GM21381 (cell line): ENCODE results near the gene RUFY4.
A peak's percentile ranks its signal among the peaks of the same experiment; 100 is the strongest.

Experiments
- ATAC-seq: cut with Tn5 transposase; IDR thresholded peaks from one replicate; pipeline ENCODE4 v1.9.1; 2021; ENCODE audit warnings: mild to moderate bottlenecking, moderate library complexity; ENCODE audit not compliant: unreplicated experiment

Gene RUFY4, protein sequence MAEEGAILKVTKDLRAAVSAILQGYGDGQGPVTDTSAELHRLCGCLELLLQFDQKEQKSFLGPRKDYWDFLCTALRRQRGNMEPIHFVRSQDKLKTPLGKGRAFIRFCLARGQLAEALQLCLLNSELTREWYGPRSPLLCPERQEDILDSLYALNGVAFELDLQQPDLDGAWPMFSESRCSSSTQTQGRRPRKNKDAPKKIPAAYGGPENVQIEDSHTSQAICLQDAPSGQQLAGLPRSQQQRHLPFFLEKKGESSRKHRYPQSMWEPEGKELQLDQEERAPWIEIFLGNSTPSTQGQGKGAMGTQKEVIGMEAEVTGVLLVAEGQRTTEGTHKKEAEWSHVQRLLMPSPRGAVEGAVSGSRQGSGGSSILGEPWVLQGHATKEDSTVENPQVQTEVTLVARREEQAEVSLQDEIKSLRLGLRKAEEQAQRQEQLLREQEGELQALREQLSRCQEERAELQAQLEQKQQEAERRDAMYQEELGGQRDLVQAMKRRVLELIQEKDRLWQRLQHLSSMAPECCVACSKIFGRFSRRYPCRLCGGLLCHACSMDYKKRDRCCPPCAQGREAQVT

DNA sequence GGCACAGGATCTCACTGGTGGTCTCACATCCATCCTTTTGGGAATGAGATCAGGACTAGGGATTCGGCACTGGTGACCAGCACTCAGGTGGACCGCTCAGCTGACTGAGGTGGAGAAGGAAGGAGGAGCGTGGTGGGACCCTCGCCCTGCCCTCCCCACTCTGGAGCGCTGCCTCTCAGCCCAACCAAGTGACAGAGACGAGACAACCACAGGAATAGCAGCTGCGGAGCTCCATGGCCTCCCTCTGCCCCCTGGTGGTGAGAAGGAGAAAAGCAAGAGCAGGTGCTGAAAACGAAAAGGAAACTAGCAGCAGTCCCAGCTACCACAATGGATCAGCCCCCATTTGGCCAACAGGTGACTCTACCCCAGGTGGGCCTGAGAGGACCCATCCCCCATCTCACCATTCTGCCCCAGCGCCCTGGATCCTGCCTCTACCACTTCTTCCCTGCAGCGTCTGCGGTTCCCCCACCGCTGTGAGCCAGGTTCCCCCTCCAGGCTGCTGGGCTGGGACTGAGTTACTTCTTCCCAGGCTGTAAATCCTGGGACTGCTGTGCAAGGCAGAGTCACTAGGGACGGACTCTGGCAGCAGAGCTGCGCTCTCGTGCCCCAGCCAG lies at the start of gene RUFY4:
RUFY4 (plus strand) TSS at position 533 of the 614 bp plus-strand sequence. CDS start 1,353 bp downstream, outside the sequence.
- peak; percentile 80 for ATAC-seq

DNA sequence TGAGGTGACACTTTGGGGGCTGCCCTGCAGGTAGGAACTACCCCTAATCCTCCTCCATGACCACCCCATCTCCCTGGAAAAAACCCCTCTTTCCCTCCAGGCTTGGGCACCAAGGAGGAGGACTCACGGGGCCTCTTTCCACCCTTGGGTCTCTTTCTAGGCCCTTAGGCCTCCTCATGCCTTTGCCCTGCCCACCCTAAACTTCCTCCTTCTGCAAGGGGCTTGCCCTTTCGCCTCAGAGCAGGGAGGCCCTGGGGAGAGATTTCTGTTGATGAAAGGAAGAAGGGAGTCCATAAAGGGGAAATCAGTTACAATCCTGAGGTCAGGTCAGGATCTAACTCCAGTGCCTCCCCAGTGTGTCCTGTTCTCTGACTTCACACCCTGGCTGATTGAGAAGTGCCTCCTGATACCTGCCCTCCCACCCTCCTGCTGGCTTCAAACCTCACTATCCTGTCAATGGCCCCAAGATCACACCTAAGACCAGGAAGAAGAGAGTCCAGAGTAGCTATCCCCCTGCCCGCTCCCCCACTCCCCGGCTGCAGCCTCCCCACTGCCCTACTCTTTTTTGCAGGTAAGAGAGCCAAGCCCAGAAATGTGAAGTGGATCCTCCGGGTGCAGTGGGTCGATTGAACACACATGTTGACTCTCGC lies 49.5 kb upstream of the RUFY4 start:
- ATAC-seq, result no peak

DNA sequence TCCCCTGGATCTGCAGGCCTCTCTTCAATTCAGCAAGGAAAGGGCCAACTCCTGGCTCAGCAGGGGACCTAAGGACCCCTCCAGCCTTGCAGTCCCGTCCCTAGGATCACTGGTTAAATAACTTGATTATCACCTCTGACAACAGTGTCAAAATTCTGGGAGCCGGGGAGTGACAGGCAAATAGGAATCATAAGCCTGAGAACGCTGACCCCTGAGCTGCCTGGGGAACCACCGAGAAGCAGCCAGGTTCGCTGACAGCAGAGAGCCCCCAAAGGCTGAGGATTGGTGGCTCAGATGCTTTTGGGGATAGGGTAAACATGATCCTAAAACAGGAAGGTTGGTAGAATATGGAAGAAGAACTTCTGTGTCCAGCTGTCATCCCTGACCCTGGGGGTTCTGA lies 48.8 kb upstream of the RUFY4 start:
- no peak for ATAC-seq

- ATAC-seq, result no peak
Observed at GRCh38 chr2:218020966-218021535, 48.0 kb upstream of the RUFY4 start.

- no peak for ATAC-seq
Observed at GRCh38 chr2:218021536-218022071, 47.4 kb upstream of the RUFY4 start.

DNA sequence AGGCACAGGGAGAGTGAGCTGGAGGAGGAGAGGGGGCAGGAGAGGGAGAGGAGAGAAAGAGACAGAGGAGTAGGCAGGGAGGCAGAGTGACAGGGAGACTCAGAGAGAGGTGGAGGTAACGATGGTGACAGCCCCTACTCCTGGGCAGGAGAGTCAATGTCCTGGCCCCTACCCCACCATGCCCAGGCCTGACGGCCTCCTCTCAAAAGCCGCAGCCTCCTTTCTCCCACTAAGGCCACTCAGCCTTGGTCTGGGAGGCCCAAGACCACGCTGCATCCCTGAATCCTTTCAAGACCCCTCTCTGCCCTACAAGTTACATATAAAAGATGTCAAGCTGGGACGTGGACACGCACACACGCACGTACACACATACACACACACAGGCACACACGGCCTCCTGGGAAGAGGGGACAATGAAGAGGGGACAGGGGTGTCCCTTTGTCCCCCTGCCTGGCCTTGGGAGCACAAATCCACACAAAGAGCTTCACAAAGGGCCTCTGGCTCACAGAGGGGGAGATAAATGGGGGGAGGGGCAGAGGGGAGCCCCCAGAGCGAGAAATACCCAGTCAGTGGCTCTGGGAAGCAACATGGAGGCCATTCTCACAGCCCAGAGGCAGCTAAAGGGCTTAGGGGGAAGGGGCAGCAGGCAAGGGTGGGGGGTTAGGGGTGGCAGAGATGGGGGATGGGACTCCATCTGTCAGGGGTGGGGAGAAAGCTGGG lies 46.8 kb upstream of the RUFY4 start:
- no peak for ATAC-seq

DNA sequence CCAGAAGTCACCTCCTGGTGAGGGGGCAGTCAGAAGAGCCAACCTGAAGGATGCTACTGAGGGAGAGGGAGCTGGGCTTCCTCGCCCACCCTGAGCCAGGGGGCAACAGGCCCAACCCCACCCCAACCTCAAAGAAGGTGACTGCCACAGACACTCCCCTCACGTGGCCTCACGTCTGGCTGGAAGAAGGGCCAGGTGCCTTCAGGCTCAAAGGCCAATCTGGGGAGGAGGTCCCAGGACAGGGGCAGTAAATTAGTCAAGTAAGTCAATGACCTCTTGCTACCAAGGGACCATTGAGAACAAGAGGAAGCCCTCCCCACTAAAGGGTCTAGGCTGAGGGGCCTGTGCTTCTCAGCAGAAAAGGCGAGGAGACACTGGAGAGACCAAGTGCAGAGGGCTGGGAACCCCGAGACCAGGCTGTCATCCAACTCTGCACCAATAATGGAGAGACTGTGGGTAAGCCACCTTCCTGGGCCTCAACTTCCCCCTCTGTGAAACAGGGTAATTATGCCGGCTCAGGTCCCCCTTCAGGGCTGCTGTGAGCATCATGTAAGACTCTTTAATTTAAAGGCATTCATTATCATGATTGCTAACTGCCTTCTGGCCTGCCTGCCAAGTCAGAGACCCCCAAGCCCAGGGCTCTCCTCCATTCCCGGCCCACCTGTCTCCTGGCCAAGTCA lies 46.1 kb upstream of the RUFY4 start:
- ATAC-seq, result no peak

- ATAC-seq, result no peak
Observed at GRCh38 chr2:218023636-218024035, 45.4 kb upstream of the RUFY4 start.

GRCh38 chr2:218024336-218024735 lies 44.7 kb upstream of the RUFY4 start:
- ATAC-seq, result no peak

- no peak for ATAC-seq
Observed at GRCh38 chr2:218024871-218025270, 44.2 kb upstream of the RUFY4 start.

DNA sequence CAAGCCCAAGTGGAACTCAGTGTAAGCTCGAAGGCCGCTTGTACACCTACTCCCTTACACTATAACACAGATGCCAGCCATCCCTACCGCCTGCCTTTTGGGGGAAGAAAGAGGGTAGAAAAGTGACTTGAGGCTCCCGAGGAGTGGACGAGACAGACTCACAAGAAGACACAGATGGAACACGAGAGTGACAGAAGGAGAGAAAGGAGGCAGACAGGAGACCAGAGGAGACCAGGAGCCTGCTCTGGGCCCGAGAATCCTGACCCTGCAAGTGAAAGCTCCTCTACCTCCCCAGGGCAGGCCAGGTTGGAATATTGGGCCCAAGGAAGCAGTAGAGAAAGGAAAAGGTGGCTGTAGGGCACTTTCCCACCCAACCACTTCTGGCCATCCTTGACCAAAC lies 42.8 kb upstream of the RUFY4 start:
- ATAC-seq, result no peak

- ATAC-seq, result no peak
Observed at GRCh38 chr2:218026676-218027425, 42.2 kb upstream of the RUFY4 start.

DNA sequence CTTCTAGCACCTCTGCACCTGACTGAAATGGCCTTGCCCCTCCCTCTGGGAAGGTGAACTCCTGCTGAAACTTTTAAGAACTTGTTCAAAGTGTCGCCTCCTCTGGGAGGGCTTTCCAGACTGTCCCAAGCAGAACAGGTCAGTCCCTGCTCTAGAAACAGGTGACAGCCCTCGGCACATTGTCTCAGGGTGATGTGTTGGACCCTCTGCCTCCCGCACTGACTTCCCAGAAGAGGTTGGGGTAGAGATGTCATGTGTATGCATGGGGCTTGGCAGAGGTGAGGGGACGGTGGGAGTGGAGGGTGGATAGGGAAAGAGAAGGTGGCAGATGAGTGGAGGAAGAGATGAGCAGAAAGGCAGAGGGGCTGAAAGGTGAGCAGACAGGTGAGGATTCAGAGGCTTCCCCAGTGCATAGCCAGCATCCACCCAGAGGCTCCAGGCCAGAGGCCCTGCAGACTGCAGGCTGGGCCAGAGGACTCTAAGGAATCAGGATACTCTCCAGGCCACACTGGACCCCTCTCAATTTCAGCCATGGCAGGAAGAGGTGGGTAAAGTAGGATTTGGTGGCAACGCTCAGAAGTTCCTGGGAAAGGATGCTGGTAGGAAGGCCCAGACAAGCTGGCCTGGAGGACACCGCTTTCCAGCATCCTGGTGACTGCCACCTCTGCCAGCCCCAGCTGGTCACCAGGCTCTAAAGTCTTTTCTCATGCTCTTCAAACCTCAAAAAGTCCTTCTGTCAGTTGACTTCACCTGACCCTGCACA lies 41.4 kb upstream of the RUFY4 start:
- ATAC-seq, result no peak

DNA sequence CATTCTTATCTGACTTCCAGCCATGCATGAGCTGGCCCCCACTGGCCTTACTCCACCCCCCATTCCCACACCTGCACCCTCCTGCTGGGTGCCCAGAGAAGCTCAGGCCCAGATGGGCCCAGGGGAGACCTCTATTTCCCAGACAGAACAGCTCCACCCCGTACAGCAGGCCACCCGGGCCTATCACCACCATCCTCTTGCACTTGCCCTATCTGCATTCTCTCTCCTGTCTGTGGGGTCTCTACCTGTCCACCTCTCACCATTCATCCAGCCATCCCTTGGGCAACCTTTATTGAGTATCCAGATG lies 40.9 kb upstream of the RUFY4 start:
- ATAC-seq, result no peak

- ATAC-seq, result no peak
Observed at GRCh38 chr2:218028562-218029348, 40.3 kb upstream of the RUFY4 start.

DNA sequence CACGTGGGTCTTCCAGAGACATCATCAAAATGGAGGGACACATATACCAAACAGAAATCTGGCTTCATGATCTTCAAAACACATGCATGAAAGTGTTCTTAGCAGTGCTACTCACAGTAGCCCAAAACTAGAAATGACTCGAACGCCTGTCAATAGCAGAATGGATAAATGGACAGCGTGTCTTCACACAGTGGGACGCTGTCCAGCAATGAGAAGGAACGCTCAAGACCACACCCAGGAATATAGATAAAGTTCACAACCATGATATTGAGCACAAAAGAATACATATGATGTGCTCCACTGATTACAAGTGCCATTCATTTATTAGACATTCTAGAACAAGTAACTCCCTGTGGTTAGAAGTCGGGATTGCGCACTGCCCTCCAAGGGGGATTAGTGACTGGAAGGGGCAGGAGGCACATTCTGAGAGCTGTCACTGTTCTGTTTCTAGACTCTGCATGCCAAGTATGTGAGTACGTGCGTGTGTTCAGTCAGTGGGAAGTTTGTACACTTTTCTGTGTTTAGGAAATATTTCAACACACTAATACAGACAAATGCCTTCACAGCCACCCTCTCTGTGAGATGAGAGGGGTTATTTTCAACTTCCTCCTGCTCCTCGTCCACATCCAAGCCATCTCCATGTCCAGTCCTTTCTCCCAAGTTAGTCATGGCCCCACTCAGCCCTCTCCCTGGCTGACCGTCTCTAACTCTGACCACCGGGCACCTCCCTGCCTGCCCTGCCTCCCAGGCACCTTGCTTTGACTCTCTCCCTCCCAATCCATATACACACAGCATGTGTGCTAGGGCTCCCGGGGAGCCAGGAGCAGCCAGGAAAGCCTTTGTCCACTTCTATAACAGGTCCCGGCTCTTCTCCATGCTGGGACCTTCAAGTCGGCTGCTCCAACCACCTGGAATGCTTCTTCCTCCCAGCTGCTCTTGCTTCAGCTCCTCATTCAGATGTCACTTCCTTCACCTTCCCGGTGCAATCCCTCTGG lies 39.4 kb upstream of the RUFY4 start:
- ATAC-seq, result no peak
